HG02884 (cell line): ENCODE data around the gene FZR1.
"Not testable (repeated sequence)": the region's sequence is repeated elsewhere in the genome, so short reads cannot be mapped to it uniquely, and the experiment has no call there.

ENCODE experiments used
- ATAC-seq: cut with Tn5 transposase; IDR thresholded peaks from one replicate; pipeline ENCODE4 v1.9.1; 2021; ENCODE audit warnings: mild to moderate bottlenecking, moderate library complexity; ENCODE audit not compliant: unreplicated experiment

The FZR1 gene

DNA sequence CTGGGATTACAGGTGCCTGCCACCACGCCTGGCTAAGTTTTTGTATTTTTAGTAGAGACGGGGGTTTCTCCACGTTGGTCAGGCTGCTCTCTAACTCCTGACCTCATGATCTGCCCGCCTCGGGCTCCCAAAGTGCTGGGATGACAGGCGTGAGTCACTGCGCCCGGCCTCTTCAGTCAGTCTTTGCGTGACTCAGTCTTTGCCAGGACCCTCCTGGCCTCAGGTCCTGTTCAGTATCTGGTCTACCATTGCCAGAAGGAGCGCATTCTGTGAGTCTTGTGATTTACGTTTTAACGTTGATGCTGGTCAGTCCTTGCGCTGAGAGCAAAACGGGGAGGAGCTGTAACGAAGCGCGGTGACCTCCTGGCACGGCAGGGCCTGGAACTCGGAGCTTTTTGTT, 59.0 kb downstream of the FZR1 start:
- no peak for ATAC-seq

DNA sequence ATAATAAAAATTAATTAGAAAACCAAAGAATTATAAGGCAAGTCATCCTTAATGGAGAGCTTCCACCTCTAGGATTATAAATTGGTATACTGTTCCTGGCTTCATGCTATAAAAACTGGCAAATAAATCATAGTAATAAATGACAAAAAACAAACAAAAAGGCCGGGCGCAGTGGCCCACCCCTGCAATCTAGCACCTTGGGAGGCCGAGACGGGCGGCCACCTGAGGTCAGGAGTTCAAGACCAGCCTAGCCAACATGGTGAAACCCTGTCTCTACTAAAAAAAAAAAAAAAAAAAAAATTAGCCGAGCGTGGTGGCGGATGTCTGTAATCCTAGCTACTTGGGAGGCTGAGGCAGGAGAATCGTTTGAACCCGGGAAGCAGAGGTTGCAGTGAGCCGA, 63.9 kb downstream of the FZR1 start:
- not testable (repeated sequence) for ATAC-seq

DNA sequence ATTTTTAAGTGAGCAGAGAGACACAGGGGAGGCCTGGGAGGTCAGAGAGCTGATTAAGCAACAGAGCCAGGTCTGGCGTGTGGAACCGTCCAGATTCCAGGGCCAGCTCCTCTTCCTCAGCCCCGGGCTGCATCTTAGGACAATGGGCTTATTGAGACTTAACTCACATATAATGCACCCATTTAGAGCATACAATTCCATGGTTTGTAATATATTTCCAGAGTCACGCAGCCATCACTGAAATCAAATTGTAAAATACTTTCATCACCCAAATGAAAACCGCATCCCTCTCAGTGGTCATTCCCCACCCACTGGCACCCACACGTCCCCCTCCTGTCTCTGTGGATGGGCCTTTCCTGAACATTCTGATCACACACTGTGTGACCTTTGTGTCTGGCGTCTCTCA, 64.5 kb downstream of the FZR1 start:
- no peak for ATAC-seq

DNA sequence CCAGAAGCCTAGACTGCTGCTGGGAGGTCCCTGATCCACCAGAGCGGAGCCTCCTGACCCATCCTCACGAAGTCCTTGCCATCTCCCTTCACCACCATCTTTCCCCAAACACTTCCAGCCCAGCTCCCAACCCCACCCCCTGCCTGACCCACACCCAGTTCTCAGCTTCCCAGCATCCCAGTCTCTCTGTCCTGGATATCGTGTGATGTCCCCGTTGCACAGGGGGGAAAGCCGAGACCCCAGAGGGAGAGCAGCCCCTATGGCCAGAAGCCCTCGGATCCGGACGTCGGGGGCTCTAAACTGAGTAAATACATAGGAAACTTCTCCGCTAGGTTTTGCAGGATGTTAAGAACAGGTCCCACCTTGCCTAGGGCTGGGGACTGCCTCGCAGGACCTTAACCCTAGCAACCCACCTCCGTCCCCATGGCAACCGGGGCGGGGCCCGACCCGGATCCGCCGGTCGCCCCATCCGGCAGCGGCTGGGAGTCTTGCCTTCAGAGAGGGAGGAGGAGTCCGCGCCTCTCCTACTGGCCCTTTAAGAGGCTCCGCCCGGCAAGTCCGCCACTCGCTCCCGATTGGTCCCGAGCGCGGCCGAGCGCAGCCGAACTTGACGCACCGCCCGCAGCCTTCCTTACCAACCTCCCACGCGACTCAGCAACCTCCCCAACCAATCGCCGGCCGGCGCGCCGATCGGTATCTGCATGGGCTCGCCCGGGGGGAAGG, 66.2 kb downstream of the FZR1 start:
- ATAC-seq: peak; percentile 81

- ATAC-seq: no peak
These were observed 66.7 kb downstream of the FZR1 start, which contains the start of gene HMG20B for GRCh38 chr19:3572855-3573161. Gene HMG20B (plus strand): TSS chr19:3572944. CDS start chr19:3573310, 366 bp downstream.

DNA sequence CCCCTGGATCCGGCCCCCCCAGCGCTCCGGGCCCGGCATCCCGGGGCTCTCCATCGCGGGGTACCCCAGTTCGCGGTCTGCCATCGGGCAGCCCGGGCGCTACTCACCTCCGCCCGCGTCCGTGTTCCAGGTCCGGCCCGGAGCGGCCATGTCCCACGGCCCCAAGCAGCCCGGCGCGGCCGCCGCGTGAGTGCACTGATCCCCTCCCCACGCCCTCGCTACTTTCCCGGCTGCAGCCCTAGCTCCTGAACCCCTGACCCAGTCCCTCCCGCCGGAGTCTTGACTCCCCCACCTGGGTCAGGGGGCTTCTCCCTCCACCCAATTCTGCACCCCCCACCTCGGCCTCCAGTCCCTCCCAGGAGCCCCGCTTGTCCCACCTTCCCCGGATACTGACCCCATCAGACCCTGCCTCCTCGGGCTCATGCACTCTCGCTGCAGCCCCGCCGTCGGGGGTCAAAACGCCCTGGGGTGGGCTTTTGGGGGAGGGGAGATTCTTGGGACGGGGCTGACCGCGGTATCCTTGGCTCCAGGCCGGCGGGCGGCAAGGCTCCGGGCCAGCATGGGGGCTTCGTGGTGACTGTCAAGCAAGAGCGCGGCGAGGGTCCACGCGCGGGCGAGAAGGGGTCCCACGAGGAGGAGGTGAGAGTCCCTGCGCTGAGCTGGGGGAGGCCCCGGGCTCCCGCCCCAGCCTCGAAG, 67.2 kb downstream of the FZR1 start:
- ATAC-seq: peak; percentile 6

GRCh38 chr19:3573858-3574637, 67.9 kb downstream of the FZR1 start:
- no peak for ATAC-seq

GRCh38 chr19:3575260-3575741, 69.2 kb downstream of the FZR1 start:
- no peak for ATAC-seq

DNA sequence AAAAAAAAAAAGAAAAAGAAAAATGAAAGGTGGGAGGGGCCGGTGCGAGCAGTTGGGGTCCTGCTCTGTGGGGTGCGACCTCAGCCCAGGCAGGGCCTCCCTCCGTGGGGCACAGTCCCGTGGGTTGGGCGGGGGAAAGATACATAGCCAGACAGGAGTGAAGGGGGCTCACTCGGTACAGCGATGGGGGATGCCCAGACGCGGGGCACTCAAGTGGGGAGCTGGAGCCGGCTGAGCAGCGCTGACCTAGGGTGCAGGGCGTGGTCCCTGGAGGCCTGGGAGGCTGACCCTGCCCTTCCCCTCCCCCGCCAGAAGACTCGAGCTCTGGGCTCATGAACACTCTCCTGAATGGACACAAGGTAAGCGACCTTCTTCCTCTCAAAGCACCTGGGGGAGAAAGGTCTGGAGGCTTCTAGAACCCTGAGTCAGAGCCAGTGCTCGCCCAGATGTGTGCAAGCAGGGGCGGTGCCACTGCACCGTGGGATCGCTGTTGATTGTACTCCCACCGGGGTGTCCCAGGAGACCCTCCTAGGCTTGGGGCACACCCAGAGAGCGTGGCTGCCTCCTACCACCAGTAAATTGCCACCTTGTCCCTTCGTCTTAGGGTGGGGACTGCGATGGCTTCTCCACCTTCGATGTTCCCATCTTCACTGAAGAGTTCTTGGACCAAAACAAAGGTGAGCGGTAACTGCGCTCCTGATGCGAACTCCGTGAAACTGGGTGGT, 70.0 kb downstream of the FZR1 start:
- no peak for ATAC-seq

- ATAC-seq: no peak
These were observed 70.8 kb downstream of the FZR1 start for GRCh38 chr19:3576696-3577443.

- no peak for ATAC-seq
These were observed 71.7 kb downstream of the FZR1 start for GRCh38 chr19:3577723-3578344.

- no peak for ATAC-seq
These were observed 72.3 kb downstream of the FZR1 start for GRCh38 chr19:3578390-3578789.

GRCh38 chr19:3580156-3580934, 74.2 kb downstream of the FZR1 start:
- no peak for ATAC-seq

- not testable (repeated sequence) for ATAC-seq
These were observed 75.7 kb downstream of the FZR1 start for GRCh38 chr19:3581792-3582191.

DNA sequence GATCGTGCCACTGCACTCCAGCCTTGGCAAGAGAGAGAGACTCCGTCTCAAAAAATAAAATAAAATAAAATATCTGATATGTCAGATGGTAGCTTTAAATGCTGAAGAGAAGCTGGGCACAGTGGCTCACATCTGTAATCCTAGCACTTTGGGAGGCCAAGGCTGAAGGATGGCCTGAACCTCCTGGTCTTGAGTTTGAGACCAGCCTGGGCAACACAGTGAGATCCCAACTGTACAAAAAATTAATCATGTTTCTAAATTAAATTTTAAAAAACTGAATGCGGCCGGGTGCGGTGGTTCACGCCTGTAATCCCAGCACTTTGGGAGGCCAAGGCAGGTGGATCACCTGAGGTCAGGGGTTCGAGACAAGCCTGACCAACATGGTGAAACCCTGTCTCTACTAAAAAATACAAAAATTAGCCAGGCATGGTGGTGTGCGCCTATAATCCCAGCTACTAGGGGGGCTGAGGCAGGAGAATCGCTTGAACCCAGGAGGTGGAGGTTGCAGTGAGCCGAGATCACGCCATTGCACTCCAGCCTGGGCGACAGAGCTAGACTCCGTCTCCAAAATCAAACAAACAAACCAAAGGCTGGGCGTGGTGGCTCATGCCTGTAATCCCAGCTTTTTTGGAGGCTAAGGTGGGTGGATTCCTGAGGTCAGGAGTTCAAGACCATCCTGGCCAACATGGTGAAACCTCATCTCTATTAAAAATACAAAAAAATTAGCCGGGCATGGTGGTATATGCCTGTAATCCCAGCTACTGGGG, 78.1 kb downstream of the FZR1 start:
- not testable (repeated sequence) for ATAC-seq

- no peak for ATAC-seq
These were observed 79.4 kb downstream of the FZR1 start, which contains the start of gene GIPC3 for GRCh38 chr19:3585301-3586126. Gene GIPC3 (plus strand): TSS chr19:3585478. CDS start chr19:3585598, 120 bp downstream.

GRCh38 chr19:3586127-3586626, 80.1 kb downstream of the FZR1 start:
- ATAC-seq: no peak
